ENCODE data around the gene UBAP2. TPM values are rescaled to one million over a fixed set of nuclear protein-coding genes. Genes with fewer than 3 reads are reported as not detected.

The UBAP2 gene
- total and polyA plus RNA-seq, 2 of the 4 experiments (the other 2 are of a cell fraction): 12.9 to 25.5 TPM

GRCh38 chr9:33893861-33894260 lies 154.8 kb downstream of the UBAP2 start:
- Histone ChIP-seq H3K56ac (ENCODE audit: extremely low read depth, insufficient read depth, low read length) (no peak overlapping the region), H3K4ac (ENCODE audit: low read depth, low read length) (no peak overlapping the region), H3K36me3 (ENCODE audit: control insufficient read depth, insufficient read depth, low read length) (peaks cover 6% of the 10 kb centered on the region; the same call in 1 of the 2 replicates), H4K5ac (ENCODE audit: low read depth, low read length) (no peak overlapping the region), H2BK20ac (ENCODE audit: low read depth, low read length) (no peak overlapping the region), H2BK5ac (ENCODE audit: low read depth, low read length, poor library complexity, severe bottlenecking) (no peak overlapping the region), H4K20me1 (ENCODE audit: insufficient read depth, low read length) (peaks cover 57% of the 10 kb centered on the region), H3K23ac (ENCODE audit: low read depth, low read length) (no peak overlapping the region), H4K8ac (ENCODE audit: low read depth in 2 of 2, low read length in 2 of 2) (no peak overlapping the region), H3K4me3 (ENCODE audit: insufficient read depth, low read depth, low read length) (no peak overlapping the region), H3K4me2 (ENCODE audit: low read depth, low read length) (no peak overlapping the region), H2BK120ac (ENCODE audit: low read depth, low read length) (no peak overlapping the region), H3K9ac (ENCODE audit: low read depth, low read length) (no peak overlapping the region), H2AK9ac (replicated peaks; ENCODE audit: low read depth, low read length, poor library complexity) (no peak overlapping the region), H3K14ac (replicated peaks; ENCODE audit: low read depth, low read length) (no peak overlapping the region), H3K9me3 (ENCODE audit: control insufficient read depth, insufficient read depth, low read length) (no peaks in the 10 kb centered on the region), H2AFZ (replicated peaks; ENCODE audit: low read length, poor library complexity) (no peak overlapping the region), H3K27me3 (ENCODE audit: control insufficient read depth, insufficient read depth, low read length) (no peaks in the 10 kb centered on the region), H4K91ac (ENCODE audit: insufficient read depth, low read depth, low read length) (no peak overlapping the region), H3K79me1 (ENCODE audit: low read depth in 1 of 2, low read length in 2 of 2) (peaks cover 15 to 68% of the 10 kb centered on the region in 2 experiments), H3K9me1 (ENCODE audit: insufficient read depth, low read length) (peaks cover 3% of the 10 kb centered on the region), H2BK15ac (ENCODE audit: low read depth, low read length) (no peak overlapping the region), H3K4me1 (ENCODE audit: control insufficient read depth, insufficient read depth, low read length) (no peaks in the 10 kb centered on the region), H3K27ac (ENCODE audit: insufficient read depth, low read length) (no peak overlapping the region), H2AK5ac (ENCODE audit: low read depth, low read length) (no peak overlapping the region), H3K18ac (ENCODE audit: low read depth, low read length) (no peak overlapping the region)
- ChIA-PET CTCF (interaction anchor here (0.7 kb wide), 1 partner anchor 33 kb away, joined by 3 read pairs; no protein-coding TSS in a partner anchor), POLR2A (ENCODE audit: unreplicated experiment) (interaction anchor here (0.5 kb wide), 1 partner anchor 134 kb away, joined by 5 read pairs; no protein-coding TSS in a partner anchor)
- 0 out of 2 replicates have a peak, but pooled peaks have one; percentile 29 for ATAC-seq (ENCODE audit: low read depth)
- intact Hi-C loops (cut with micrococcal nuclease): no loop called here
- no TSS peak for BruUV-seq (replicated peaks)
- dilution Hi-C loops (cut with HindIII; ENCODE audit: low sequenced_read_pairs, unreplicated experiment): no loop called here
- TF ChIP-seq MXI1 (IDR thresholded peaks at IDR 0.05; ENCODE audit: borderline replicate concordance, low read depth, low read length) (no peak), SMC3 (IDR thresholded peaks at IDR 0.05; ENCODE audit: low read depth, low read length) (no peak), CTCF (conservative IDR thresholded peaks at IDR 0.05; ENCODE audit: low read depth, low read length) (no peak), CEBPB (IDR thresholded peaks at IDR 0.05; ENCODE audit: low read depth, low read length) (no peak), CHD1 (IDR thresholded peaks at IDR 0.05; ENCODE audit: low read depth, low read length) (no peak), MAFK (IDR thresholded peaks at IDR 0.05; ENCODE audit: low read depth, low read length) (no peak), NFE2L2 (IDR thresholded peaks at IDR 0.05; ENCODE audit: low read depth, low read length) (no peak), USF2 (IDR thresholded peaks at IDR 0.05; ENCODE audit: low read depth, low read length) (no peak), MAZ (IDR thresholded peaks at IDR 0.05; ENCODE audit: borderline replicate concordance, low read depth, low read length) (no peak), ELK1 (IDR thresholded peaks at IDR 0.05; ENCODE audit: borderline replicate concordance, low read depth, low read length) (no peak), BHLHE40 (IDR thresholded peaks at IDR 0.05; ENCODE audit: low read depth, low read length) (no peak), RAD21 (IDR thresholded peaks at IDR 0.05; ENCODE audit: low read length) (no peak), FOS (IDR thresholded peaks at IDR 0.05; ENCODE audit: low read depth, low read length) (no peak), RCOR1 (IDR thresholded peaks at IDR 0.05; ENCODE audit: insufficient replicate concordance, low read length) (no peak), RFX5 (IDR thresholded peaks at IDR 0.05; ENCODE audit: low read depth, low read length) (no peak), POLR2A (IDR thresholded peaks at IDR 0.05; ENCODE audit: low read depth, low read length) (no peak)
- in situ Hi-C loops (cut with MboI; ENCODE audit: low sequenced_read_pairs): no loop called here
- DNase-seq: peak; percentile 27
